ENCODE data around the gene PDLIM5.

PDLIM5 gene

GRCh38 chr4:94668724-94669123 is 217.0 kb downstream of the PDLIM5 start:
- Histone ChIP-seq H3K4me1 (ENCODE audit: control insufficient read depth, insufficient read depth, low read length) (peaks cover 7% of the 10 kb centered on the region), H3K4me2 (ENCODE audit: low read length) (no peak overlapping the region), H3K4me3 (ENCODE audit: low read length) (no peak overlapping the region), H3K9me3 (replicated peaks; ENCODE audit: low read length) (no peaks in the 10 kb centered on the region), H3K9ac (ENCODE audit: low read depth, low read length) (no peak overlapping the region), H3K36me3 (ENCODE audit: insufficient read depth, low read length) (peaks cover 35% of the 10 kb centered on the region), H3K27me3 (ENCODE audit: control insufficient read depth, insufficient read depth, low read length) (no peaks in the 10 kb centered on the region)

GRCh38 chr4:94669672-94670664 is 218.2 kb downstream of the PDLIM5 start:
- Histone ChIP-seq H3K4me3 (ENCODE audit: low read length) (no peak overlapping the region), H3K9me3 (replicated peaks; ENCODE audit: low read length) (no peaks in the 10 kb centered on the region), H3K4me1 (ENCODE audit: control insufficient read depth, insufficient read depth, low read length) (peaks cover 7% of the 10 kb centered on the region), H3K4me2 (ENCODE audit: low read length) (no peak overlapping the region), H3K36me3 (ENCODE audit: insufficient read depth, low read length) (peaks cover 27% of the 10 kb centered on the region), H3K9ac (ENCODE audit: low read depth, low read length) (no peak overlapping the region), H3K27me3 (ENCODE audit: control insufficient read depth, insufficient read depth, low read length) (no peaks in the 10 kb centered on the region)

GRCh38 chr4:94671113-94671512 is 219.4 kb downstream of the PDLIM5 start:
- Histone ChIP-seq H3K27me3 (ENCODE audit: control insufficient read depth, insufficient read depth, low read length) (no peaks in the 10 kb centered on the region), H3K4me2 (ENCODE audit: low read length) (no peak overlapping the region), H3K4me1 (ENCODE audit: control insufficient read depth, insufficient read depth, low read length) (peaks cover 7% of the 10 kb centered on the region), H3K9ac (ENCODE audit: low read depth, low read length) (no peak overlapping the region), H3K9me3 (replicated peaks; ENCODE audit: low read length) (no peaks in the 10 kb centered on the region), H3K36me3 (ENCODE audit: insufficient read depth, low read length) (peaks cover 17% of the 10 kb centered on the region), H3K4me3 (ENCODE audit: low read length) (no peak overlapping the region)

GRCh38 chr4:94673961-94674360 is 222.2 kb downstream of the PDLIM5 start:
- Histone ChIP-seq H3K9ac (ENCODE audit: low read depth, low read length) (no peak overlapping the region), H3K27me3 (ENCODE audit: control insufficient read depth, insufficient read depth, low read length) (no peaks in the 10 kb centered on the region), H3K4me3 (ENCODE audit: low read length) (no peak overlapping the region), H3K9me3 (replicated peaks; ENCODE audit: low read length) (no peaks in the 10 kb centered on the region), H3K4me2 (ENCODE audit: low read length) (no peak overlapping the region), H3K36me3 (ENCODE audit: insufficient read depth, low read length) (peaks cover 3% of the 10 kb centered on the region), H3K4me1 (ENCODE audit: control insufficient read depth, insufficient read depth, low read length) (peaks cover 17% of the 10 kb centered on the region)

GRCh38 chr4:94676970-94677369 is 225.2 kb downstream of the PDLIM5 start:
- no peak overlapping the region for H3K4me3 ChIP-seq (ENCODE audit: low read length)

GRCh38 chr4:94678896-94679295 is 227.2 kb downstream of the PDLIM5 start:
- Histone ChIP-seq H3K4me3 (ENCODE audit: low read length) (no peak overlapping the region), H3K27me3 (ENCODE audit: control insufficient read depth, insufficient read depth, low read length) (no peaks in the 10 kb centered on the region), H3K9me3 (replicated peaks; ENCODE audit: low read length) (no peaks in the 10 kb centered on the region), H3K4me2 (ENCODE audit: low read length) (no peak overlapping the region), H3K9ac (ENCODE audit: low read depth, low read length) (no peak overlapping the region), H3K36me3 (ENCODE audit: insufficient read depth, low read length) (no peaks in the 10 kb centered on the region), H3K4me1 (ENCODE audit: control insufficient read depth, insufficient read depth, low read length) (peaks cover 13% of the 10 kb centered on the region)

More at GRCh38 chr4:94676970-94677369, 225.2 kb downstream of the PDLIM5 start:
- Histone ChIP-seq H3K27me3 (ENCODE audit: control insufficient read depth, insufficient read depth, low read length) (no peaks in the 10 kb centered on the region), H3K4me1 (ENCODE audit: control insufficient read depth, insufficient read depth, low read length) (peaks cover 13% of the 10 kb centered on the region), H3K36me3 (ENCODE audit: insufficient read depth, low read length) (no peaks in the 10 kb centered on the region), H3K9ac (ENCODE audit: low read depth, low read length) (no peak overlapping the region), H3K9me3 (replicated peaks; ENCODE audit: low read length) (no peaks in the 10 kb centered on the region), H3K4me2 (ENCODE audit: low read length) (no peak overlapping the region)

- Histone ChIP-seq H3K27me3 (ENCODE audit: control insufficient read depth, insufficient read depth, low read length) (no peaks in the 10 kb centered on the region), H3K9me3 (replicated peaks; ENCODE audit: low read length) (no peaks in the 10 kb centered on the region), H3K4me3 (ENCODE audit: low read length) (no peak overlapping the region), H3K4me1 (ENCODE audit: control insufficient read depth, insufficient read depth, low read length) (peaks cover 13% of the 10 kb centered on the region), H3K9ac (ENCODE audit: low read depth, low read length) (no peak overlapping the region), H3K36me3 (ENCODE audit: insufficient read depth, low read length) (no peaks in the 10 kb centered on the region), H3K4me2 (ENCODE audit: low read length) (no peak overlapping the region)
Observed at GRCh38 chr4:94680176-94680862, 228.6 kb downstream of the PDLIM5 start.

- H3K4me2 ChIP-seq (ENCODE audit: low read length) = no peak overlapping the region
- H3K27me3 ChIP-seq (ENCODE audit: control insufficient read depth, insufficient read depth, low read length) = no peaks in the 10 kb centered on the region
- no peak overlapping the region for H3K4me3 ChIP-seq (ENCODE audit: low read length)
- no peak overlapping the region for H3K9ac ChIP-seq (ENCODE audit: low read depth, low read length)
- no peaks in the 10 kb centered on the region for H3K9me3 ChIP-seq (replicated peaks; ENCODE audit: low read length)
- peaks cover 4% of the 10 kb centered on the region for H3K4me1 ChIP-seq (ENCODE audit: control insufficient read depth, insufficient read depth, low read length)
- H3K36me3 ChIP-seq (ENCODE audit: insufficient read depth, low read length) = no peaks in the 10 kb centered on the region
Observed at GRCh38 chr4:94686086-94686485, 234.3 kb downstream of the PDLIM5 start.

GRCh38 chr4:94689155-94689860 is 237.6 kb downstream of the PDLIM5 start:
- H3K27me3 ChIP-seq (ENCODE audit: control insufficient read depth, insufficient read depth, low read length) = no peaks in the 10 kb centered on the region
- H3K9me3 ChIP-seq (replicated peaks; ENCODE audit: low read length) = no peaks in the 10 kb centered on the region
- H3K4me2 ChIP-seq (ENCODE audit: low read length) = no peak overlapping the region
- H3K4me1 ChIP-seq (ENCODE audit: control insufficient read depth, insufficient read depth, low read length) = peaks cover 7% of the 10 kb centered on the region
- no peaks in the 10 kb centered on the region for H3K36me3 ChIP-seq (ENCODE audit: insufficient read depth, low read length)
- no peak overlapping the region for H3K9ac ChIP-seq (ENCODE audit: low read depth, low read length)
- H3K4me3 ChIP-seq (ENCODE audit: low read length) = no peak overlapping the region

- peaks cover 7% of the 10 kb centered on the region for H3K4me1 ChIP-seq (ENCODE audit: control insufficient read depth, insufficient read depth, low read length)
- no peaks in the 10 kb centered on the region for H3K27me3 ChIP-seq (ENCODE audit: control insufficient read depth, insufficient read depth, low read length)
- H3K9me3 ChIP-seq (replicated peaks; ENCODE audit: low read length) = no peaks in the 10 kb centered on the region
- H3K36me3 ChIP-seq (ENCODE audit: insufficient read depth, low read length) = no peaks in the 10 kb centered on the region
- H3K4me2 ChIP-seq (ENCODE audit: low read length) = no peak overlapping the region
- H3K9ac ChIP-seq (ENCODE audit: low read depth, low read length) = no peak overlapping the region
- no peak overlapping the region for H3K4me3 ChIP-seq (ENCODE audit: low read length)
Observed at GRCh38 chr4:94690851-94691254, 239.1 kb downstream of the PDLIM5 start.

GRCh38 chr4:94691552-94691951 is 239.8 kb downstream of the PDLIM5 start:
- no peak overlapping the region for H3K9ac ChIP-seq (ENCODE audit: low read depth, low read length)
- no peaks in the 10 kb centered on the region for H3K27me3 ChIP-seq (ENCODE audit: control insufficient read depth, insufficient read depth, low read length)

More at GRCh38 chr4:94691552-94691951, 239.8 kb downstream of the PDLIM5 start:
- Histone ChIP-seq H3K4me3 (ENCODE audit: low read length) (no peak overlapping the region), H3K4me1 (ENCODE audit: control insufficient read depth, insufficient read depth, low read length) (peaks cover 7% of the 10 kb centered on the region), H3K9me3 (replicated peaks; ENCODE audit: low read length) (no peaks in the 10 kb centered on the region), H3K36me3 (ENCODE audit: insufficient read depth, low read length) (no peaks in the 10 kb centered on the region), H3K4me2 (ENCODE audit: low read length) (no peak overlapping the region)

Data from skeletal muscle satellite cell (primary cell).